Activated naive CD4-positive, alpha-beta T cell treated with anti-CD3 and anti-CD28 coated beads for 36 hours (primary cell): ENCODE measurements around the gene ADNP2. TPM values are rescaled to one million over a fixed set of nuclear protein-coding genes. Genes with fewer than 3 reads are reported as not detected.

Source experiments
- CTCF ChIA-PET: fragments of 350-600 bp; sonication (Branson Sonifier 250); formaldehyde crosslinking; loops from one replicate; lab custom pipeline; 2021; ENCODE audit warnings: antibody characterized with exemption; lab: Charles Lee
- DNase-seq: peaks from one replicate; pipeline ENCODE4 v3.0.0-alpha.2; 2020
- H3K27ac Mint-ChIP-seq: one replicate; pipeline ENCODE4 v1.8.0; 2021; ENCODE audit warnings: mild to moderate bottlenecking, mixed read lengths
- H3K27me3 Mint-ChIP-seq: one replicate; pipeline ENCODE4 v1.8.0; 2021; ENCODE audit warnings: low read depth, mixed read lengths
- H3K36me3 Mint-ChIP-seq: one replicate; pipeline ENCODE4 v1.8.0; 2021; ENCODE audit warnings: low read depth, mixed read lengths
- H3K4me1 Mint-ChIP-seq: one replicate; pipeline ENCODE4 v1.8.0; 2021; ENCODE audit warnings: low read depth, mixed read lengths
- H3K4me3 Mint-ChIP-seq: one replicate; pipeline ENCODE4 v1.8.0; 2021; ENCODE audit warnings: mild to moderate bottlenecking, moderate library complexity, mixed read lengths
- H3K9me3 Mint-ChIP-seq: one replicate; pipeline ENCODE4 v1.8.0; 2021; ENCODE audit warnings: mixed read lengths
- intact Hi-C: fragments of 100-400 bp; cut with micrococcal nuclease; formaldehyde crosslinking; loops from one replicate; pipeline ENCODE4 v1.15.1; 2023
- total RNA-seq, 2 experiments: library from RNA; stranded (reverse); gene quantifications; one replicate each; pipeline ENCODE4 v1.2.3, GENCODE V29; 2021

ADNP2 gene, protein sequence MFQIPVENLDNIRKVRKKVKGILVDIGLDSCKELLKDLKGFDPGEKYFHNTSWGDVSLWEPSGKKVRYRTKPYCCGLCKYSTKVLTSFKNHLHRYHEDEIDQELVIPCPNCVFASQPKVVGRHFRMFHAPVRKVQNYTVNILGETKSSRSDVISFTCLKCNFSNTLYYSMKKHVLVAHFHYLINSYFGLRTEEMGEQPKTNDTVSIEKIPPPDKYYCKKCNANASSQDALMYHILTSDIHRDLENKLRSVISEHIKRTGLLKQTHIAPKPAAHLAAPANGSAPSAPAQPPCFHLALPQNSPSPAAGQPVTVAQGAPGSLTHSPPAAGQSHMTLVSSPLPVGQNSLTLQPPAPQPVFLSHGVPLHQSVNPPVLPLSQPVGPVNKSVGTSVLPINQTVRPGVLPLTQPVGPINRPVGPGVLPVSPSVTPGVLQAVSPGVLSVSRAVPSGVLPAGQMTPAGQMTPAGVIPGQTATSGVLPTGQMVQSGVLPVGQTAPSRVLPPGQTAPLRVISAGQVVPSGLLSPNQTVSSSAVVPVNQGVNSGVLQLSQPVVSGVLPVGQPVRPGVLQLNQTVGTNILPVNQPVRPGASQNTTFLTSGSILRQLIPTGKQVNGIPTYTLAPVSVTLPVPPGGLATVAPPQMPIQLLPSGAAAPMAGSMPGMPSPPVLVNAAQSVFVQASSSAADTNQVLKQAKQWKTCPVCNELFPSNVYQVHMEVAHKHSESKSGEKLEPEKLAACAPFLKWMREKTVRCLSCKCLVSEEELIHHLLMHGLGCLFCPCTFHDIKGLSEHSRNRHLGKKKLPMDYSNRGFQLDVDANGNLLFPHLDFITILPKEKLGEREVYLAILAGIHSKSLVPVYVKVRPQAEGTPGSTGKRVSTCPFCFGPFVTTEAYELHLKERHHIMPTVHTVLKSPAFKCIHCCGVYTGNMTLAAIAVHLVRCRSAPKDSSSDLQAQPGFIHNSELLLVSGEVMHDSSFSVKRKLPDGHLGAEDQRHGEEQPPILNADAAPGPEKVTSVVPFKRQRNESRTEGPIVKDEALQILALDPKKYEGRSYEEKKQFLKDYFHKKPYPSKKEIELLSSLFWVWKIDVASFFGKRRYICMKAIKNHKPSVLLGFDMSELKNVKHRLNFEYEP
- total RNA-seq, result 10 to 100 TPM; 16.8 to 18.0 TPM

DNA sequence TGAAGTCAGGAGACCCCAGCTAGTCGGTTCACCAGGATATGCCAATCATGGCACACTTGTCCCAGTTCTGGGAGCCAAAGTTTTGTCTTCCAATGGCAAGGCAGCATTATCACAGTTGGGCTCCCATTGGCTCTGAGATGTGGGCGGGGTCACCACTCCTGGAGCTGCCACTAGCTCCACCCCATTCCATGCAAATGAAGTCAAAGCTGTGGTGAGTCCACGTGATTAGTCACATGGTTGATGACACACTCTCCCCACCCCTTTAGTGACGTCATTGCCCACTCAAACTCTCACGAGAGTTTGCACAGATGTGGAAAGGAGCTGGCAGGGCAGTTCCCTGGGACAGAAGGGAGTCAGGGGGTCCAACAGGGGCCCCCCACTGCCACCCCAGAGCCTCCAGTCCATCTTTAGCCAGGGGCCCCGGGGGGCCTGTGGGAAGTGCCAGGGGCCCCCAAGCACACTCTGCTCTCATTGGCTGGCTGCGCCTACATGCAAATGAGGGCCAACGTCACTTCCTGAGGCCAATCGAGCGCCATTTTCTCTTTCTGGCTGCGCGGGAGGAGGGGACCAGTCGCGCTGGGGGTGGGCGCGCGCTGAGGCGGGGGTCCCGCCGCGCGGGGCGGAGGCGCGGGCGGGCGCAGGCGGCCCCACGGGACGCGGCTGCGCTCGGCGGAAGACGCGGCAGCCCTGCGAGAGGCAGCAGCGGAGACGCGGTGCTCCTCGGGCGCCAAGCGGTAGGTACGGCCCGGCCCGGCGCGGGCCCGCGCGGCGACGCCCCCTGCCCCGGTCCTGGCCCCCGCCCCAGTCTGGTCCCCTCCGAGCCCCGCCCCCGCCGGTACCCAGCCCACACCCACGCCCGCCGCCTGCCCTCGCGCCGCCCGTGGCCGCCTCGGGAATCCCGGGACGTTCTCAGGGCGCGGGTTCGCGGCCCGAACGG is at the start of gene ADNP2:
Gene ADNP2 (plus strand): TSS at position 524 of the 937 bp plus-strand sequence. CDS start 8,281 bp downstream, outside the sequence.
- intact Hi-C loops, result loop anchor here (1.0 to 10.0 kb wide), 5 partner anchors 38 to 1044 kb away; partner anchors contain the start of genes ATP9B, CTDP1, RBFA and TXNL4A
- Mint-ChIP-seq H3K27ac (peak within 1 kb of the TSS; percentile 80), H3K36me3 (peaks cover 7% of the 10 kb centered on the region), H3K9me3 (no peaks in the 10 kb centered on the region), H3K4me3 (peak within 1 kb of the TSS; percentile 79), H3K4me1 (peaks cover 32% of the 10 kb centered on the region), H3K27me3 (no peaks in the 10 kb centered on the region)
- CTCF ChIA-PET, result interaction anchor here (0.9 kb wide), 1 partner anchor 86 kb away, joined by 3 read pairs; no protein-coding TSS in a partner anchor
- DNase-seq, result peak; percentile 92

DNA sequence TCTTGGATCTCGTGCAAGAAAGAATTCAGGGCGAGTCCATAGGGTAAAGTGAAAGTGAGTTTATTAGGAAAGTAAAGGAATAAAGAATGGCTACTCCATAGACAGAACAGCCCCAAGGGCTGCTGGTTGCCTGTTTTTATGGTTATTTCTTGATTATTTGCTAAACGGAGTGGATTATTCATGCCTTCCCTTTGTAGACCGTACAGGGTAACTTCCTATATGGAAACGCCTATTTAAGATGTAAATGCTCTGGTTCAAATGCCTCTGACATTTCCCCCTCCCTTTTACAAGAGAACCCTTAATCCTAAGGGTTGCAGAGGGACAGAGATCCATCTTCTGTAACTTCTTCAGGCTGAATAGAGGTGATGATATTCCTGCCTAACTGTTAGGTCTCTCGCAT is 49.1 kb upstream of the ADNP2 start:
- Mint-ChIP-seq H3K27ac (no peak overlapping the region), H3K4me1 (no peaks in the 10 kb centered on the region), H3K4me3 (no peak overlapping the region), H3K27me3 (no peaks in the 10 kb centered on the region), H3K36me3 (peaks cover 7% of the 10 kb centered on the region), H3K9me3 (peaks cover 34% of the 10 kb centered on the region)
- no peak for DNase-seq
- intact Hi-C loops, result no loop called here
- CTCF ChIA-PET, result no interaction called here

DNA sequence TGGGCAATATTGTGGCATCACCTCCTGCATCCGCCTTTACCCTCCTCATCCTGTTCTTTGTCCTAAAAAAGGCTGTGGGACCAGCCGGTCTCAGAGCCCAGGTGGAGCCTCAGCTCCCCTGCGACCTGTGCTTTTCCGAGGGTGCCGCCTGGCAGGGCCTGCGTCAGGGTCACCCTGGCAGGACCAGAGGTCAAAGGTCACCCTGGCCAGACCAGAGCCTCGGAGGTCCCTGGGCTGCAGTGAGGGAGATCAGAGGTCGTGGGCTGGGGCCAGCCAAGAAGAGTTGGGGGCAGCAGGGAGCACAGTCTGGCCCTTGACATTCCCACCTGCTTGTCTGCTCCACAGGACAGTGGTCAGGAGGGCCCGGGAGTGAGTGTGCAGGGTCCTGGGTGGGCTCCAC is 43.4 kb upstream of the ADNP2 start:
- Mint-ChIP-seq H3K27ac (no peak overlapping the region), H3K4me3 (no peak overlapping the region), H3K9me3 (peaks cover 7% of the 10 kb centered on the region), H3K36me3 (peaks cover 4% of the 10 kb centered on the region), H3K4me1 (no peaks in the 10 kb centered on the region), H3K27me3 (no peaks in the 10 kb centered on the region)
- intact Hi-C loops, result no loop called here
- no peak for DNase-seq
- CTCF ChIA-PET, result no interaction called here

DNA sequence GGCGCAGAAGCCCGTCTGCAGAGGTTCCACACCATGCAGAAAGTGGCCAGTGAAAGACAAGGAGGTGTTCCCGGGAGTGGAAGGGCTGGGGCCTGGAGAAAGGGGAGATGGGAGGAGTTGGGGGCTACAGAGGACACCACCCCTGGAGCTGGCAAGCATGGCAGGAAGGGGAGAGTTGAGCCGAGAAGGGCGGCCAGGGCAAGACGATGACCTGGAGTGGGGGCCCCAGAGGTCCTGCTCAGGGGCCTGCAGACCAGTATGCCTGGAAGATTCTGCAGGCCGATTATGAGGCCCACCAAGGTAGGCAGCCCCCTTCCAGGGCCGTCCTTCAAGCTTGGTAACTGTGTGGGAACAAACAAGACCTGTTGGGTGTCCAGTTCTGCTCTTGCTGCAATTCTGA is 41.7 kb upstream of the ADNP2 start:
- intact Hi-C loops, result no loop called here
- no peaks in the 10 kb centered on the region for H3K27me3 Mint-ChIP-seq
- no peak overlapping the region for H3K4me3 Mint-ChIP-seq
- no peaks in the 10 kb centered on the region for H3K36me3 Mint-ChIP-seq
- H3K27ac Mint-ChIP-seq, result no peak overlapping the region
- H3K4me1 Mint-ChIP-seq, result no peaks in the 10 kb centered on the region
- CTCF ChIA-PET, result no interaction called here
- H3K9me3 Mint-ChIP-seq, result peaks cover 2% of the 10 kb centered on the region
- no peak for DNase-seq

DNA sequence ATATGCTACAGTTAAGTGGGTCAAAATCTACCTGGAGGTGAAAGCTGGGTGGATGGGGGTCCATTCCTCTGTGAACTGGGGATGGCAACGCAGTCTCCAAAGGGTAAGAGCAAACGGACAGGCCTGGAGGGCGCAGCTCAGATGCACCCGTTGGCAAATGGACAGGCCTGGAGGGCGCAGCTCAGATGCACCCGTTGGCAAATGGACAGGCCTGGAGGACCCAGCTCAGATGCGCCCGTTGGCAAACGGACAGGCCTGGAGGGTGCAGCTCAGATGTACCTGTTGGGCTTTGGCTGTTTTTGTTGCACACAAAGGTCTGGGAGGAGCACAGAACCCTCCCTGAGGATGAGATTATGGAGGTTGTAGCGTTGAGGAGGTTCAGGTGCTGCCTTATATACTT is 41.2 kb upstream of the ADNP2 start:
- Mint-ChIP-seq H3K9me3 (no peaks in the 10 kb centered on the region), H3K27me3 (no peaks in the 10 kb centered on the region), H3K36me3 (no peaks in the 10 kb centered on the region), H3K27ac (no peak overlapping the region), H3K4me1 (no peaks in the 10 kb centered on the region), H3K4me3 (no peak overlapping the region)
- CTCF ChIA-PET, result no interaction called here
- intact Hi-C loops, result no loop called here
- no peak for DNase-seq

DNA sequence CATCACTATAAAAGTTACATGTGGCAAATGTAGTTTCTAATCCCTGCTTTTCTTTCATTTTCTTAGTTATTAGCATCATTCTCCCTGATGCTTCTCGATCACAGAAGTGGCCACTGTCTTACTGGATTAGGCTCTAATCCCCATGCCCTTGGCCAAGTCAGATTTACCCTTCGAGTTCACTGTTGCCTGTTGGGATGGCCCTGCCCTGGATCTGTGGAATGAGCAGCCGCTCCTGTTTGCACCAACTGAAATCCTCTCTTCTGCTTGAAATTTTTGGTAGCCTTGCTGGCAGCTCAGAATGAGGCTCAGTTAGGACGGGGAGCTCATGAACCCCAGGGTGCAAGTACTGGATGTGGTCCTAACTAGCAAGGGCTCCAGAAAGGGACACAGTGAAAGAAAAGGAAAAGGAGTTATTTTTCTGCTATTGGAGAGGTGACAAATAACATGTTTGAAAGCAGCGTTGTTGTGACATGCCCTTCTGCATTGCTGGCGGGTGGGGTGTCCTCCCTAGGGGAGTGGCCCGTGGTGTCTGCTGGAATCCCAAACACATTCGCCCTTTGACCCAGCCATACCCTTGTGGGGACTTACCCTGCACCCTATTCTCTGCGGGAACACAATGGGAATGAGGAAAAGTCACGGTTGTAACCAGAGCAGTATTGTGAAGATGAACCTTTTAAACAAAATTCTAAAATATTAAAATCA is 40.3 kb upstream of the ADNP2 start:
- intact Hi-C loops, result no loop called here
- Mint-ChIP-seq H3K27ac (no peak overlapping the region), H3K36me3 (no peaks in the 10 kb centered on the region), H3K9me3 (no peaks in the 10 kb centered on the region), H3K27me3 (no peaks in the 10 kb centered on the region), H3K4me1 (no peaks in the 10 kb centered on the region), H3K4me3 (no peak overlapping the region)
- no peak for DNase-seq
- CTCF ChIA-PET, result no interaction called here

DNA sequence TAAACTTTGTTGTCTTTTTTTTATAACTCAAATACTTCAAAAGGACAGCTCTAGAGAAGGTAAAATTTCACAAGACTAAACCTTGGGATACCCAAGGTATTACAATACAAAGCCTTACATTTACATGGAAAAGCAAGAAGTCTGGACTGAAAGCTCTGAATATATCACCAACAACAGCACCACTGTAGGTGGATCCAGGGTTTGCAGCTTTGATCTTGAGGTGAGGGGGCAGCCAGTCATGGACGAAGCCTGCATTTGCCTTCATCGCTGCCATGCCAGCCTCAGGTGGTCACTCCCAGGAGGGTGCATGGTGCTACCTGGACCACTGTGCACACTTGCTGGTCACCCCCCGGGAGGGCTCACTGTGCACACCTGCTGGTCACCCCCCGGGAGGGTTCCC is 38.2 kb upstream of the ADNP2 start:
- intact Hi-C loops, result no loop called here
- Mint-ChIP-seq H3K4me3 (no peak overlapping the region), H3K4me1 (no peaks in the 10 kb centered on the region), H3K27ac (no peak overlapping the region), H3K36me3 (no peaks in the 10 kb centered on the region), H3K9me3 (no peaks in the 10 kb centered on the region), H3K27me3 (no peaks in the 10 kb centered on the region)
- DNase-seq, result no peak
- CTCF ChIA-PET, result no interaction called here

DNA sequence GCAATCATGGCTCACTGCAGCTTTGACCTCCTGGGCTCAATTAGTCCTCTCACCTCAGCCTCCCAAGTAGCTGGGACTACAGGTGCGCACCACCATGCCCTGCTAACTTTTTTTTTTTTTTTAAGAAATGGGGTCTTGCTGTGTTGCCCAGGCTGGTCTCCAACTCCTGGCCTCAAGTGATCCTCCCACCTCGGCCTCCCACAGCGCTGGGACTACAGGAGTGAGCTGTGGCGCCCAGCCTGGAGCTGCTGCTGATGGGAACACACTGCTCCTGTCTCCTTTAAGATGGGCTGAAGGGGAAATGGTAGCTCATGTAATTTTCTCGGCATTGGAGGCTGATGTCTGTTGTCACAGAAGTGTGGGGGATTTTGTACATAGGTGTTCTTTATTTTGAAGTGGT is 34.9 kb upstream of the ADNP2 start:
- H3K4me1 Mint-ChIP-seq, result no peaks in the 10 kb centered on the region
- DNase-seq, result no peak
- H3K27ac Mint-ChIP-seq, result no peak overlapping the region
- H3K4me3 Mint-ChIP-seq, result no peak overlapping the region
- CTCF ChIA-PET, result no interaction called here
- no peaks in the 10 kb centered on the region for H3K36me3 Mint-ChIP-seq
- H3K9me3 Mint-ChIP-seq, result no peaks in the 10 kb centered on the region
- intact Hi-C loops, result no loop called here
- H3K27me3 Mint-ChIP-seq, result no peaks in the 10 kb centered on the region

DNA sequence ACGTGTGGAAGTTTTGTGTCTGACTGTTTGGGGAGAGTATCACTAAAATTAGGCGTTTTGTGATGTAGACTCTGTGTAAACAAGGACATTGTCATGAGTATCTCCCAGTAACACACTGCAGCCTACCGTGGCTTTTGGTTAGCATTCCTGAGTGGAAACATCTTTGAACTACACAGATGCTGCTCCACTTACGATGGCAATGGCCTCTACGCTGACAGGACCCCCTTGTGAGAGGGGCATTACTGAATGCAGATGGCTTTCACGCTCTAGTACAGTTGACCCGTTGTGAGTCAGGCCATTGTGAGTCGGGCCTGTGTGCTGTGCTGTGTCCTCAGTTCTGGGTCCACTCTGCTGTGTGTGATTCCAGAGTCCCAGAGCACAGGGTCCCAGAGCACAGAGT is 34.4 kb upstream of the ADNP2 start:
- Mint-ChIP-seq H3K4me3 (no peak overlapping the region), H3K4me1 (no peaks in the 10 kb centered on the region), H3K9me3 (no peaks in the 10 kb centered on the region), H3K36me3 (no peaks in the 10 kb centered on the region), H3K27ac (no peak overlapping the region), H3K27me3 (no peaks in the 10 kb centered on the region)
- intact Hi-C loops, result no loop called here
- CTCF ChIA-PET, result no interaction called here
- DNase-seq, result no peak

DNA sequence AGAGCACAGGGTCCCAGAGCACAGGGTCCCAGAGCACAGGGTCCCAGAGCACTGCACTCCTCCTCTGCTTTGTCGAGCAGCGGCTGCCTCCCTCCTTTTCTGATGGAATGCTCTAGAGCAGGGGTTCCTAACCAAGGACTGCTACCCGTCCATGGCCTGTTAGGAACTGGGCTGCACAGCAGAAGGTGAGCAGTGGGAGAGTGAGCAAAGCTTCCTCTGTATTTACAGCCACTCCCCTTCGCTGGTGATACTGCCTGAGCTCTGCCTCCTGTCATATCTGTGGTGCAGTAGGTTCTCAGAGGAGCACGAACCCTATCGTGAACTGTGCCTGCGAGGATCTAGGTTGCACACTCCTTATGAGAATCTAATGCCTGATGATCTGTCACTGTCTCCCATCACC is 33.1 kb upstream of the ADNP2 start:
- CTCF ChIA-PET, result no interaction called here
- Mint-ChIP-seq H3K27me3 (peaks cover 3% of the 10 kb centered on the region), H3K4me3 (no peak overlapping the region), H3K4me1 (no peaks in the 10 kb centered on the region), H3K27ac (no peak overlapping the region), H3K9me3 (no peaks in the 10 kb centered on the region), H3K36me3 (no peaks in the 10 kb centered on the region)
- intact Hi-C loops, result no loop called here
- DNase-seq, result no peak

DNA sequence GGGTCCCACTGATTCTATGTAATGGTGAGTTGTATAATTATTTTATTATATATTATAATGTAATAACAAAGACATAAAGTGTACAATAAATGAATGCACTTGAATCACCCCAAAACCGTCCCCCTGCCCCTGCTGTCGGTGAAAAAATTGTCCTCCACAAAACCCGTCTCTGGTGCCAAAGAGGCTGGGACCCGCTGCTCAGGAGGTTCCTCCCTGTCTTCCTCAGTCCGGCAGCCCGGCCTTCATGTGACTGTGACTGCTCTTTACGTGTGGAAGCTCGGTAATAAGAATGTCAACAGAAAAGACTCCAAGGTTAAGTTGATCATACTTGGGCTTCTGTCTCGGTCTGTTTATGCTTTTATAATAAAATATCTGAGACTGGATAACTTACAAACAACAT is 32.7 kb upstream of the ADNP2 start:
- CTCF ChIA-PET, result no interaction called here
- H3K36me3 Mint-ChIP-seq, result no peaks in the 10 kb centered on the region
- DNase-seq, result no peak
- H3K27ac Mint-ChIP-seq, result no peak overlapping the region
- no peaks in the 10 kb centered on the region for H3K4me1 Mint-ChIP-seq
- intact Hi-C loops, result no loop called here
- H3K27me3 Mint-ChIP-seq, result peaks cover 3% of the 10 kb centered on the region
- no peaks in the 10 kb centered on the region for H3K9me3 Mint-ChIP-seq
- H3K4me3 Mint-ChIP-seq, result no peak overlapping the region
